IMR-90 (cell line): ENCODE measurements around the gene CCDC51. TPM values are rescaled to one million over a fixed set of nuclear protein-coding genes. Genes with fewer than 3 reads are reported as not detected.
A peak's percentile ranks its signal among the peaks of the same experiment; 100 is the strongest.

Experiments used
- ATAC-seq: fragments of 200-7000 bp; cut with Tn5 transposase; 2 replicates; pipeline ENCODE4 v1.9.1; 2020; ENCODE audit warnings: low read depth, mild to moderate bottlenecking, moderate library complexity
- BruUV-seq: library from RNA; stranded (reverse); fragments of 400-500 nt; replicated peaks from 2 replicates; lab custom pipeline; 2021; lab: Mats Ljungman, UMichigan
- CTCF ChIA-PET: fragments of 300-600 bp; formaldehyde crosslinking; extraction: SDS; loops from one replicate; lab custom pipeline; 2021; ENCODE audit warnings: antibody characterized with exemption; lab: Yijun Ruan, JAX
- POLR2A ChIA-PET: fragments of 300-600 bp; sonication (Branson Sonifier 250); formaldehyde crosslinking; loops from one replicate; lab custom pipeline; 2022; ENCODE audit warnings: antibody characterized with exemption; ENCODE audit not compliant: unreplicated experiment; lab: Charles Lee
- DNase-seq: peaks from one replicate; pipeline ENCODE4 v3.0.0; 2013
- H2AFZ ChIP-seq: replicated peaks from 2 replicates; pipeline ENCODE3; 2013; ENCODE audit warnings: low read length, mild to moderate bottlenecking; ENCODE audit not compliant: poor library complexity
- H2AK5ac ChIP-seq: 2 replicates; pipeline ENCODE4 v1.6.1; 2013; ENCODE audit warnings: low read depth, low read length, inconsistent platforms
- H2AK9ac ChIP-seq: replicated peaks from 2 replicates; pipeline ENCODE3; 2013; ENCODE audit warnings: mild to moderate bottlenecking, low read depth, low read length, moderate library complexity; ENCODE audit not compliant: poor library complexity
- H2BK120ac ChIP-seq: 2 replicates; pipeline ENCODE4 v1.6.1; 2013; ENCODE audit warnings: low read depth, low read length, inconsistent platforms
- H2BK15ac ChIP-seq: 3 replicates; pipeline ENCODE4 v1.6.1; 2013; ENCODE audit warnings: low read depth, low read length, inconsistent platforms
- H2BK20ac ChIP-seq: 2 replicates; pipeline ENCODE4 v1.6.1; 2013; ENCODE audit warnings: low read depth, mild to moderate bottlenecking, inconsistent platforms, low read length, moderate library complexity
- H2BK5ac ChIP-seq: 2 replicates; pipeline ENCODE4 v1.6.1; 2013; ENCODE audit warnings: mild to moderate bottlenecking, low read depth, low read length, inconsistent platforms; ENCODE audit not compliant: poor library complexity, severe bottlenecking
- H3K14ac ChIP-seq: replicated peaks from 2 replicates; pipeline ENCODE4 v1.6.1; 2013; ENCODE audit warnings: low read depth, low read length, inconsistent platforms
- H3K18ac ChIP-seq: 2 replicates; pipeline ENCODE4 v1.6.1; 2013; ENCODE audit warnings: low read depth, low read length, control low read depth
- H3K23ac ChIP-seq: 2 replicates; pipeline ENCODE4 v1.6.1; 2013; ENCODE audit warnings: low read depth, low read length, inconsistent platforms
- H3K27ac ChIP-seq: 2 replicates; pipeline ENCODE4 v1.5.1; 2013; ENCODE audit warnings: mild to moderate bottlenecking, control low read depth, low read length; ENCODE audit not compliant: insufficient read depth
- H3K27me3 ChIP-seq: 2 replicates; pipeline ENCODE4 v1.6.1; 2013; ENCODE audit warnings: low read length; ENCODE audit not compliant: control insufficient read depth, insufficient read depth
- H3K36me3 ChIP-seq: 2 replicates; pipeline ENCODE4 v1.6.1; 2013; ENCODE audit warnings: low read length, mixed read lengths; ENCODE audit not compliant: control insufficient read depth, insufficient read depth
- H3K4ac ChIP-seq: 2 replicates; pipeline ENCODE4 v1.6.1; 2013; ENCODE audit warnings: low read depth, low read length, inconsistent platforms
- H3K4me1 ChIP-seq: 2 replicates; pipeline ENCODE4 v1.6.1; 2013; ENCODE audit warnings: low read length, mixed read lengths; ENCODE audit not compliant: control insufficient read depth, insufficient read depth
- H3K4me2 ChIP-seq: 2 replicates; pipeline ENCODE4 v1.6.1; 2013; ENCODE audit warnings: low read depth, mild to moderate bottlenecking, control low read depth, low read length, moderate library complexity
- H3K4me3 ChIP-seq: 2 replicates; pipeline ENCODE4 v1.5.1; 2013; ENCODE audit warnings: low read depth, mild to moderate bottlenecking, control low read depth, low read length, moderate library complexity; ENCODE audit not compliant: insufficient read depth
- H3K56ac ChIP-seq: 2 replicates; pipeline ENCODE4 v1.6.1; 2013; ENCODE audit warnings: low read length, inconsistent platforms; ENCODE audit not compliant: insufficient read depth; ENCODE audit errors: extremely low read depth
- H3K79me1 ChIP-seq, 2 experiments: 2 replicates each; pipeline ENCODE4 v1.6.1; 2013; ENCODE audit warnings: low read length in 2 of 2, inconsistent platforms in 1 of 2, low read depth in 1 of 2
- H3K9ac ChIP-seq: 2 replicates; pipeline ENCODE4 v1.6.1; 2013; ENCODE audit warnings: low read depth, low read length, control low read depth
- H3K9me1 ChIP-seq: 2 replicates; pipeline ENCODE4 v1.6.1; 2013; ENCODE audit warnings: low read length, inconsistent platforms; ENCODE audit not compliant: insufficient read depth
- H3K9me3 ChIP-seq: 2 replicates; pipeline ENCODE4 v1.6.1; 2013; ENCODE audit warnings: low read length; ENCODE audit not compliant: control insufficient read depth, insufficient read depth
- H4K20me1 ChIP-seq: 2 replicates; pipeline ENCODE4 v1.6.1; 2013; ENCODE audit warnings: low read length, inconsistent platforms; ENCODE audit not compliant: insufficient read depth
- H4K5ac ChIP-seq: 2 replicates; pipeline ENCODE4 v1.6.1; 2013; ENCODE audit warnings: mild to moderate bottlenecking, low read depth, low read length, control low read depth
- H4K8ac ChIP-seq, 2 experiments: 2 replicates each; pipeline ENCODE4 v1.6.1; 2013; ENCODE audit warnings: low read depth in 2 of 2, low read length in 2 of 2, control low read depth in 1 of 2, inconsistent platforms in 1 of 2
- H4K91ac ChIP-seq: 2 replicates; pipeline ENCODE4 v1.6.1; 2013; ENCODE audit warnings: low read depth, low read length, inconsistent platforms; ENCODE audit not compliant: insufficient read depth
- BHLHE40 ChIP-seq: fragments of 150-350 bp; IDR thresholded peaks from 2 replicates; pipeline ENCODE4 v1.6.1; 2016; ENCODE audit warnings: mild to moderate bottlenecking, low read depth, low read length
- CEBPB ChIP-seq: IDR thresholded peaks from 2 replicates; pipeline ENCODE4 v1.6.1; 2012; ENCODE audit warnings: low read depth, low read length, improper control_type of control experiment
- CHD1 ChIP-seq: IDR thresholded peaks from 2 replicates; pipeline ENCODE4 v1.6.1; 2012; ENCODE audit warnings: low read depth, low read length, improper control_type of control experiment
- FOS ChIP-seq: fragments of 150-350 bp; IDR thresholded peaks from 2 replicates; pipeline ENCODE4 v1.6.1; 2016; ENCODE audit warnings: low read depth, low read length
- MAFK ChIP-seq: IDR thresholded peaks from 2 replicates; pipeline ENCODE4 v1.6.1; 2012; ENCODE audit warnings: low read depth, low read length, improper control_type of control experiment
- NFE2L2 ChIP-seq: fragments of 150-350 bp; IDR thresholded peaks from 2 replicates; pipeline ENCODE4 v1.6.1; 2016; ENCODE audit warnings: low read depth, mild to moderate bottlenecking, low read length
- WGBS, 2 experiments: methylation state at CpG; one replicate each; pipeline versions ENCODE4 v1.1.5 to v1.1.7; 2013; ENCODE audit warnings: missing lambda C conversion rate in 2 of 2; ENCODE audit not compliant: insufficient read length in 1 of 2; ENCODE audit errors: extremely low coverage in 2 of 2; 5-methylcytosine and 5-hydroxymethylcytosine counted together
- dilution Hi-C: fragments of 300-500 bp; cut with HindIII; formaldehyde crosslinking; loops from one replicate; pipeline ENCODE4 v1.14.3; 2018; ENCODE audit warnings: low sequenced_read_pairs; ENCODE audit not compliant: unreplicated experiment
- in situ Hi-C: fragments of 300-500 bp; cut with MboI; formaldehyde crosslinking; loops from 3 replicates; pipeline ENCODE4 v1.14.3; 2019; ENCODE audit warnings: low sequenced_read_pairs, inconsistent platforms, mixed read lengths
- intact Hi-C: fragments of 100-400 bp; cut with micrococcal nuclease; formaldehyde crosslinking; loops from 2 replicates; pipeline ENCODE4 v1.10.0; 2022
- polyA plus RNA-seq, 3 experiments: library from polyadenylated mRNA; depleted of rRNA; stranded (reverse); fragments of >200 nt; gene quantifications; 2 replicates each; pipeline ENCODE4 v1.2.3, GENCODE V29; 2012; ENCODE audit warnings: low replicate concordance in 1 of 3
- total RNA-seq: library from RNA; depleted of rRNA; stranded (reverse); fragments of >200 nt; gene quantifications from 2 replicates; pipeline ENCODE4 v1.2.3, GENCODE V29; 2012
- TF ChIP-seq, protein P1 (sequence below): fragments of 150-350 bp; IDR thresholded peaks from 2 replicates; pipeline ENCODE4 v1.6.1; 2016; ENCODE audit warnings: low read depth, mild to moderate bottlenecking, low read length, moderate library complexity, borderline replicate concordance

The CCDC51 gene
- total and polyA plus RNA-seq, 2 of the 4 experiments (the other 2 are of a cell fraction), result 11.0 to 16.1 TPM

DNA sequence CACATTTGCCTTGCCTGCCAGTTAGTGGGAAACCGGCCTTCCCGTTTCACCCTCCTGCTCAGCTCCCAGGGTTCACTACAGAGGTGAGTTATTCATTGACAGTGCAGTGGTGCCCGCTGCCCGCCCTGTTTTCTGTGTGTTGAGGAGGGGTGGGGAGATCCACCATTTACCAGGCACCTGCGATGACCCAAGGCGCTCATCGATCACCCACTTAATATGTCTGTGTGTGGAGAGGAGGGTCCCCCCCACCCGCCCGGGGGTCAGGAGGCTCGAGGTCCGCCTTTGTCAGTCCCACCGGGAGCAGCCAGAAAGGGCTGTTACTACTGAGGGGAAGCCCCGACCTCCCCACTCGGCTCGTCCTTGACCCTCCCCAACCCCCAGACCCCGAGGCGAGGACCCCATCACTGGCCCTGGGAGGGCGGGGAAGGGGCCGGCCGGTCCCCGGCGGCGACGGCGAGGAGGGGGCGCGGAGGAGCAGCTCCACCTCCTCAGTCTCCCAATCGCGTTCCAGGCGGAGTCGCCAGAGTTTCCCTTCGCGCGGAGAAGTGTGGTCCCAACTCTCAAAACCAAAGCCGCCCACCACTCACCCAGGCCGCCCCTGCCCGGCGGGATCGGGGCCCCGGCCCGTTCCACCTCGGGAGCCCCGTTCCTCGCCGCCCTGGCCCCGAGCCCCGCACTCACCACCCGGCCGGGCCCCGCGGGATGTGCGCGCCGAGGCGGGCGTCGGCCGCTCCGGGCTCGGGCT, 11.2 kb downstream of the CCDC51 start (continued):
- TF ChIP-seq FOS, result no peak
- no peak for TF ChIP-seq BHLHE40

DNA sequence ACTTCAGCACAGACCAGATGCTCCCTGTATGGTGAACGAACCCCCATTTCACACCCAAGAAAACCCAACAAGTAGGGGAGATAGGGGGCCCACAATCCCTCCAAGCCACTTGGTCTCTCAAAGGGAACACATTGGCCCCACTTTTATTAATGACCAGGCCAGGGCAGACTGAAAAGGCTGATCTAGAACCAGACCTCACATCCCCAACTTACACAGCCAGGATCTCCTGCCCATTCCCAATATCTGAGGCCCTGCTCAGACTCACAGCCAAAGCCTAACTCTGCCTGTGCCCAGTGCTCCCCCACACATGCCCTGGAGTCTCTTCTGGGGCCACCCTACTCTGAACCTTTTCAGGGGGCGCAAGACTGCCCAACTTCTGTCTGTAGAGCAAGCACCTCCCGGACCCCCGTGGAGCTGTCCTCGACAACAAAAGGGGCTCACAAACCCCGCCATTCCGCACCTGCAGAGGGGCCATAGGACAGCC, 11.8 kb downstream of the CCDC51 start:
- Histone ChIP-seq H2BK5ac (no peak overlapping the region), H4K8ac (peak overlapping the region in 1 of 2 experiments; percentile 80; a peak in 1 of 4 replicates), H3K56ac (no peak overlapping the region), H3K79me1 (peaks cover 24 to 53% of the 10 kb centered on the region in 2 experiments; a peak in 3 of 4 replicates), H3K36me3 (peaks cover 15% of the 10 kb centered on the region), H3K4ac (peak overlapping the region; percentile 60), H2AK9ac (peak overlapping the region; percentile 23), H2BK15ac (no peak overlapping the region), H3K14ac (peak overlapping the region; percentile 52; the same call in 1 of the 2 replicates), H3K9me3 (no peaks in the 10 kb centered on the region), H3K4me2 (peak overlapping the region; percentile 71), H2AK5ac (peak overlapping the region; percentile 64), H3K4me3 (peak overlapping the region; percentile 50), H3K27me3 (no peaks in the 10 kb centered on the region), H3K4me1 (peaks cover 29% of the 10 kb centered on the region), H2BK120ac (no peak overlapping the region; the same call in 1 of the 2 replicates), H4K20me1 (peaks cover 30% of the 10 kb centered on the region), H2AFZ (peak overlapping the region; percentile 98), H3K9me1 (peaks cover 16% of the 10 kb centered on the region), H4K91ac (peak overlapping the region; percentile 28; the same call in 1 of the 2 replicates), H3K9ac (peak overlapping the region; percentile 43), H3K18ac (no peak overlapping the region), H4K5ac (no peak overlapping the region), H3K27ac (no peak overlapping the region; the same call in 1 of the 2 replicates), H2BK20ac (no peak overlapping the region), H3K23ac (peak overlapping the region; percentile 64)
- POLR2A ChIA-PET, result no interaction called here
- TF ChIP-seq CHD1, result no peak
- TF ChIP-seq, protein P1, sequence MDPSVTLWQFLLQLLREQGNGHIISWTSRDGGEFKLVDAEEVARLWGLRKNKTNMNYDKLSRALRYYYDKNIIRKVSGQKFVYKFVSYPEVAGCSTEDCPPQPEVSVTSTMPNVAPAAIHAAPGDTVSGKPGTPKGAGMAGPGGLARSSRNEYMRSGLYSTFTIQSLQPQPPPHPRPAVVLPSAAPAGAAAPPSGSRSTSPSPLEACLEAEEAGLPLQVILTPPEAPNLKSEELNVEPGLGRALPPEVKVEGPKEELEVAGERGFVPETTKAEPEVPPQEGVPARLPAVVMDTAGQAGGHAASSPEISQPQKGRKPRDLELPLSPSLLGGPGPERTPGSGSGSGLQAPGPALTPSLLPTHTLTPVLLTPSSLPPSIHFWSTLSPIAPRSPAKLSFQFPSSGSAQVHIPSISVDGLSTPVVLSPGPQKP, result no peak
- no peak for TF ChIP-seq MAFK
- TF ChIP-seq FOS, result no peak
- no peak for TF ChIP-seq NFE2L2
- no peak for TF ChIP-seq BHLHE40
- no peak for TF ChIP-seq CEBPB
- in situ Hi-C loops, result no loop called here
- CTCF ChIA-PET, result no interaction called here
- DNase-seq (no peak), ATAC-seq (no peak)
- no TSS peak for BruUV-seq
- intact Hi-C loops, result no loop called here
- 3% methylated on average over 4 of the region's 7 CpGs; no CpG with 5 or more reads in 1 of the 2 experiments for WGBS, 2 experiments
- dilution Hi-C loops, result no loop called here
